ENCODE results near the gene PDZD2. TPM values are rescaled to one million over a fixed set of nuclear protein-coding genes. Genes with fewer than 3 reads are reported as not detected.
"Not testable (repeated sequence)": the region's sequence is repeated elsewhere in the genome, so short reads cannot be mapped to it uniquely, and the experiment has no call there.

PDZD2 gene
- total RNA-seq, 1 experiment from 2014 or later = 2.1 TPM

GRCh38 chr5:31722111-31722510 is 83.2 kb downstream of the PDZD2 start:
- no peaks in the 10 kb centered on the region for H3K27me3 ChIP-seq (ENCODE audit: control insufficient read depth, insufficient read depth, low read length)
- H3K36me3 ChIP-seq (replicated peaks; ENCODE audit: control insufficient read depth, insufficient read depth, low read length) = no peaks in the 10 kb centered on the region
- no peak for DNase-seq
- H3K4me3 ChIP-seq (ENCODE audit: insufficient read depth, low read depth, low read length) = no peak overlapping the region

GRCh38 chr5:31725996-31726395 is 87.1 kb downstream of the PDZD2 start:
- no peak for DNase-seq
- H3K27me3 ChIP-seq (ENCODE audit: control insufficient read depth, insufficient read depth, low read length) = no peaks in the 10 kb centered on the region
- no peaks in the 10 kb centered on the region for H3K36me3 ChIP-seq (replicated peaks; ENCODE audit: control insufficient read depth, insufficient read depth, low read length)
- no peak overlapping the region for H3K4me3 ChIP-seq (ENCODE audit: insufficient read depth, low read depth, low read length)

GRCh38 chr5:31726952-31727351 is 88.0 kb downstream of the PDZD2 start:
- Histone ChIP-seq H3K36me3 (replicated peaks; ENCODE audit: control insufficient read depth, insufficient read depth, low read length) (no peaks in the 10 kb centered on the region), H3K27me3 (ENCODE audit: control insufficient read depth, insufficient read depth, low read length) (no peaks in the 10 kb centered on the region)
- no peak for DNase-seq

GRCh38 chr5:31728039-31728438 is 89.1 kb downstream of the PDZD2 start:
- Histone ChIP-seq H3K4me3 (ENCODE audit: insufficient read depth, low read depth, low read length) (no peak overlapping the region), H3K36me3 (replicated peaks; ENCODE audit: control insufficient read depth, insufficient read depth, low read length) (no peaks in the 10 kb centered on the region), H3K27me3 (ENCODE audit: control insufficient read depth, insufficient read depth, low read length) (no peaks in the 10 kb centered on the region)
- no peak for DNase-seq

More at GRCh38 chr5:31726952-31727351, 88.0 kb downstream of the PDZD2 start:
- no peak overlapping the region for H3K4me3 ChIP-seq (ENCODE audit: insufficient read depth, low read depth, low read length)

- DNase-seq; H3K4me3 ChIP-seq (ENCODE audit: insufficient read depth, low read depth, low read length); H3K36me3 ChIP-seq (replicated peaks; ENCODE audit: control insufficient read depth, insufficient read depth, low read length); H3K27me3 ChIP-seq (ENCODE audit: control insufficient read depth, insufficient read depth, low read length): not testable (repeated sequence)
Measured at GRCh38 chr5:31728806-31729205, 89.9 kb downstream of the PDZD2 start.

- peaks cover 1% of the 10 kb centered on the region; the same call in 1 of the 2 replicates for H3K27me3 ChIP-seq (ENCODE audit: control insufficient read depth, insufficient read depth, low read length)
- no peak overlapping the region for H3K4me3 ChIP-seq (ENCODE audit: insufficient read depth, low read depth, low read length)
- H3K36me3 ChIP-seq (replicated peaks; ENCODE audit: control insufficient read depth, insufficient read depth, low read length) = no peaks in the 10 kb centered on the region
- no peak for DNase-seq
Measured at GRCh38 chr5:31730139-31730538, 91.2 kb downstream of the PDZD2 start.

GRCh38 chr5:31731016-31731415 is 92.1 kb downstream of the PDZD2 start:
- no peak overlapping the region for H3K4me3 ChIP-seq (ENCODE audit: insufficient read depth, low read depth, low read length)
- no peaks in the 10 kb centered on the region for H3K36me3 ChIP-seq (replicated peaks; ENCODE audit: control insufficient read depth, insufficient read depth, low read length)
- no peak for DNase-seq
- peaks cover 1% of the 10 kb centered on the region; the same call in 1 of the 2 replicates for H3K27me3 ChIP-seq (ENCODE audit: control insufficient read depth, insufficient read depth, low read length)

- no peak for DNase-seq
- no peak overlapping the region for H3K4me3 ChIP-seq (ENCODE audit: insufficient read depth, low read depth, low read length)
- no peaks in the 10 kb centered on the region for H3K36me3 ChIP-seq (replicated peaks; ENCODE audit: control insufficient read depth, insufficient read depth, low read length)
- peaks cover 1% of the 10 kb centered on the region; the same call in 1 of the 2 replicates for H3K27me3 ChIP-seq (ENCODE audit: control insufficient read depth, insufficient read depth, low read length)
Measured at GRCh38 chr5:31731710-31732301, 92.9 kb downstream of the PDZD2 start.

GRCh38 chr5:31732821-31733220 is 93.9 kb downstream of the PDZD2 start:
- H3K4me3 ChIP-seq (ENCODE audit: insufficient read depth, low read depth, low read length); H3K36me3 ChIP-seq (replicated peaks; ENCODE audit: control insufficient read depth, insufficient read depth, low read length); DNase-seq; H3K27me3 ChIP-seq (ENCODE audit: control insufficient read depth, insufficient read depth, low read length): not testable (repeated sequence)

GRCh38 chr5:31733371-31733770 is 94.4 kb downstream of the PDZD2 start:
- no peak overlapping the region for H3K4me3 ChIP-seq (ENCODE audit: insufficient read depth, low read depth, low read length)
- peaks cover 1% of the 10 kb centered on the region; the same call in 1 of the 2 replicates for H3K27me3 ChIP-seq (ENCODE audit: control insufficient read depth, insufficient read depth, low read length)
- DNase-seq = no peak
- H3K36me3 ChIP-seq (replicated peaks; ENCODE audit: control insufficient read depth, insufficient read depth, low read length) = no peaks in the 10 kb centered on the region

- Histone ChIP-seq H3K27me3 (ENCODE audit: control insufficient read depth, insufficient read depth, low read length) (peaks cover 1% of the 10 kb centered on the region; the same call in 1 of the 2 replicates), H3K4me3 (ENCODE audit: insufficient read depth, low read depth, low read length) (no peak overlapping the region), H3K36me3 (replicated peaks; ENCODE audit: control insufficient read depth, insufficient read depth, low read length) (no peaks in the 10 kb centered on the region)
- DNase-seq = no peak
Measured at GRCh38 chr5:31736127-31736526, 97.2 kb downstream of the PDZD2 start.

GRCh38 chr5:31738199-31738598 is 99.3 kb downstream of the PDZD2 start:
- Histone ChIP-seq H3K36me3 (replicated peaks; ENCODE audit: control insufficient read depth, insufficient read depth, low read length) (no peaks in the 10 kb centered on the region), H3K27me3 (ENCODE audit: control insufficient read depth, insufficient read depth, low read length) (peaks cover 1% of the 10 kb centered on the region; the same call in 1 of the 2 replicates), H3K4me3 (ENCODE audit: insufficient read depth, low read depth, low read length) (no peak overlapping the region)
- no peak for DNase-seq

GRCh38 chr5:31741496-31741895 is 102.6 kb downstream of the PDZD2 start:
- Histone ChIP-seq H3K4me3 (ENCODE audit: insufficient read depth, low read depth, low read length) (no peak overlapping the region), H3K36me3 (replicated peaks; ENCODE audit: control insufficient read depth, insufficient read depth, low read length) (no peaks in the 10 kb centered on the region), H3K27me3 (ENCODE audit: control insufficient read depth, insufficient read depth, low read length) (no peaks in the 10 kb centered on the region)
- no peak for DNase-seq

GRCh38 chr5:31743678-31744077 is 104.7 kb downstream of the PDZD2 start:
- no peaks in the 10 kb centered on the region for H3K36me3 ChIP-seq (replicated peaks; ENCODE audit: control insufficient read depth, insufficient read depth, low read length)
- no peak for DNase-seq
- no peaks in the 10 kb centered on the region for H3K27me3 ChIP-seq (ENCODE audit: control insufficient read depth, insufficient read depth, low read length)
- H3K4me3 ChIP-seq (ENCODE audit: insufficient read depth, low read depth, low read length) = no peak overlapping the region

GRCh38 chr5:31748458-31749172 is 109.7 kb downstream of the PDZD2 start:
- Histone ChIP-seq H3K27me3 (ENCODE audit: control insufficient read depth, insufficient read depth, low read length) (no peaks in the 10 kb centered on the region; the same call in 1 of the 2 replicates), H3K4me3 (ENCODE audit: insufficient read depth, low read depth, low read length) (no peak overlapping the region), H3K36me3 (replicated peaks; ENCODE audit: control insufficient read depth, insufficient read depth, low read length) (no peaks in the 10 kb centered on the region; the same call in 1 of the 2 replicates)
- no peak for DNase-seq

Data from H7 (cell line).